GM23248 (cell line): Measurements from ENCODE around the gene DDX23. TPM values are rescaled to one million over a fixed set of nuclear protein-coding genes. Genes with fewer than 3 reads are reported as not detected.
A peak's percentile ranks its signal among the peaks of the same experiment; 100 is the strongest.

Source experiments
- DNase-seq: peaks from one replicate; pipeline ENCODE4 v3.0.0-alpha.2; 2015
- H2AFZ ChIP-seq: fragments of 200-600 bp; sonication (generic); 2 replicates; pipeline ENCODE4 v1.6.1; 2016; ENCODE audit warnings: antibody characterized with exemption
- H3F3A ChIP-seq: fragments of 200-600 bp; sonication (generic); 2 replicates; pipeline ENCODE4 v1.6.1; 2016; ENCODE audit warnings: mild to moderate bottlenecking, antibody characterized with exemption, mixed run types; ENCODE audit not compliant: insufficient read depth
- H3K27ac ChIP-seq: fragments of 200-600 bp; sonication (generic); 2 replicates; pipeline ENCODE4 v1.5.1; 2016; ENCODE audit warnings: mild to moderate bottlenecking
- H3K27me3 ChIP-seq: fragments of 200-600 bp; sonication (generic); replicated peaks from 2 replicates; pipeline ENCODE4 v1.6.1; 2016; ENCODE audit warnings: mild to moderate bottlenecking; ENCODE audit not compliant: insufficient read depth
- H3K36me3 ChIP-seq: fragments of 200-600 bp; sonication (generic); 2 replicates; pipeline ENCODE4 v1.6.1; 2016; ENCODE audit warnings: low read depth, mild to moderate bottlenecking
- H3K4me1 ChIP-seq: fragments of 200-600 bp; sonication (generic); 2 replicates; pipeline ENCODE4 v1.6.1; 2016; ENCODE audit warnings: mild to moderate bottlenecking; ENCODE audit not compliant: insufficient read depth
- H3K4me2 ChIP-seq: fragments of 200-600 bp; sonication (generic); one replicate; pipeline ENCODE4 v1.6.1; 2016; ENCODE audit warnings: mild to moderate bottlenecking; ENCODE audit not compliant: unreplicated experiment
- H3K4me3 ChIP-seq: fragments of 200-600 bp; sonication (generic); 2 replicates; pipeline ENCODE4 v1.5.1; 2016; ENCODE audit warnings: mild to moderate bottlenecking
- H3K79me2 ChIP-seq: fragments of 200-600 bp; sonication (generic); 2 replicates; pipeline ENCODE4 v1.6.1; 2016; ENCODE audit warnings: mild to moderate bottlenecking; ENCODE audit not compliant: insufficient read depth
- H3K9ac ChIP-seq: fragments of 200-600 bp; sonication (generic); 2 replicates; pipeline ENCODE4 v1.6.1; 2016; ENCODE audit warnings: mild to moderate bottlenecking
- H3K9me2 ChIP-seq: fragments of 200-600 bp; sonication (generic); 2 replicates; pipeline ENCODE4 v1.6.1; 2016; ENCODE audit warnings: mixed run types, mild to moderate bottlenecking, moderate library complexity; ENCODE audit not compliant: insufficient read depth
- H3K9me3 ChIP-seq: fragments of 200-600 bp; sonication (generic); one replicate; pipeline ENCODE4 v1.6.1; 2017; ENCODE audit warnings: low read depth
- H4K20me1 ChIP-seq: fragments of 200-600 bp; sonication (generic); 2 replicates; pipeline ENCODE4 v1.6.0; 2016; ENCODE audit not compliant: insufficient read depth
- EZH2 ChIP-seq: fragments of 200-600 bp; sonication (generic); IDR thresholded peaks from 2 replicates; pipeline ENCODE4 v1.6.1; 2018; ENCODE audit warnings: antibody characterized with exemption, mild to moderate bottlenecking; ENCODE audit not compliant: insufficient read depth, poor library complexity, severe bottlenecking
- EZH2phosphoT487 ChIP-seq: fragments of 200-600 bp; sonication (generic); IDR thresholded peaks from 2 replicates; pipeline ENCODE4 v1.6.1; 2018; ENCODE audit warnings: antibody characterized with exemption, moderate library complexity, mild to moderate bottlenecking, low read depth; ENCODE audit not compliant: insufficient read depth
- WGBS, 2 experiments: methylation state at CpG; one replicate each; pipeline ENCODE4 v1.1.6; 2015 to 2017; ENCODE audit warnings: low lambda C conversion rate in 2 of 2, low coverage in 1 of 2; ENCODE audit errors: missing lambda C conversion rate in 2 of 2; 5-methylcytosine and 5-hydroxymethylcytosine counted together
- in situ Hi-C: fragments of 300-500 bp; cut with MboI; formaldehyde crosslinking; loops from 2 replicates; pipeline ENCODE4 v1.15.0; 2020
- polyA plus RNA-seq: library from polyadenylated mRNA; unstranded; fragments of >200 nt; fragmentation: Nextera tagmentation; extraction: Ambion mirVana; gene quantifications from 2 replicates; pipeline ENCODE4 v1.2.1, GENCODE V29; 2016
- total RNA-seq: library from RNA; depleted of rRNA; stranded (reverse); fragments of >200 nt; shearing (Covaris generic); gene quantifications from 2 replicates; pipeline ENCODE4 v1.2.3, GENCODE V29; 2014; rRNA removed

Gene DDX23
- total RNA-seq, result 56.5 and 61.0 TPM in 2 replicates
- polyA plus RNA-seq, result 32.1 and 34.2 TPM in 2 replicates

GRCh38 chr12:48851883-48852733 is at the start of gene DDX23:
TSS of gene DDX23 (minus strand) at chr12:48852163. CDS start at chr12:48845782, 6,381 bp downstream.
- in situ Hi-C loops, result no loop called here
- 0 to 1% methylated on average over 49 to 53 of the region's 53 CpGs for WGBS, 2 experiments
- H3K27me3 ChIP-seq, result no peaks in the 10 kb centered on the region
- peaks cover 12% of the 10 kb centered on the region for H3K4me1 ChIP-seq
- peaks cover 49% of the 10 kb centered on the region for H3K79me2 ChIP-seq
- peak within 1 kb of the TSS; percentile 94 for H3K9ac ChIP-seq
- no peaks in the 10 kb centered on the region for H3K9me2 ChIP-seq
- H3F3A ChIP-seq, result no peaks in the 10 kb centered on the region
- no peak for TF ChIP-seq EZH2
- TF ChIP-seq EZH2phosphoT487, result no peak
- peak; percentile 99 for DNase-seq
- H3K27ac ChIP-seq, result peak within 1 kb of the TSS; percentile 47
- H3K4me3 ChIP-seq, result peak within 1 kb of the TSS; percentile 90
- no peaks in the 10 kb centered on the region for H4K20me1 ChIP-seq
- peak within 1 kb of the TSS; percentile 94 for H2AFZ ChIP-seq
- no peaks in the 10 kb centered on the region for H3K9me3 ChIP-seq
- H3K36me3 ChIP-seq, result no peaks in the 10 kb centered on the region
- peak within 1 kb of the TSS; percentile 99 for H3K4me2 ChIP-seq

DNA sequence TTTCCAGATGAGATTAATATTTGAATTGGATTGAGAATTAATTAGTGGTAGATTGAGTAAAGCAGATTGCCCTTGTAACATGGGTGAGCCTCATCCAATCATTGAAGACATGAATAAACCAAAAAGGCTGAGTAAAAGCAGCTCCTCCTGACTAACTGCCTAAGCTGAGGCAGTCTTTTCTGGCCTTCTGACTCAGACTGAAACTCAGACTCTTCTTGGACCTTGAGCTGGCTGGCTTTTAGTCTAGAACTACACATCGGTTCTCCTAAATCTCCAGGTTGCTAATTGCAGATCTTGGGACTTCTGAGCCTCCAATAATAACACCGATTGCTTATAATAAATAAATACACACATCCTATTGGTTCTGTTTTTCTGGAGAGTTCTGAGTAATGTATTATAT is 49.3 kb upstream of the DDX23 start:
- H3K27me3 ChIP-seq, result no peaks in the 10 kb centered on the region; the same call in 1 of the 2 replicates
- no peaks in the 10 kb centered on the region for H3K9me2 ChIP-seq
- in situ Hi-C loops, result no loop called here
- no peak overlapping the region for H3K9ac ChIP-seq
- no peaks in the 10 kb centered on the region for H4K20me1 ChIP-seq
- no peaks in the 10 kb centered on the region for H3K79me2 ChIP-seq
- H3F3A ChIP-seq, result 0 out of 2 replicates have a peak, but pooled peaks cover 9% of the 10 kb centered on the region
- H3K4me1 ChIP-seq, result no peaks in the 10 kb centered on the region
- WGBS, 2 experiments, result 66 to 73% methylated on average over 2 of the region's 2 CpGs
- no peak overlapping the region for H3K4me2 ChIP-seq
- TF ChIP-seq EZH2phosphoT487 (no peak), EZH2 (no peak)
- no peaks in the 10 kb centered on the region for H3K9me3 ChIP-seq
- no peak overlapping the region for H3K27ac ChIP-seq
- H2AFZ ChIP-seq, result no peak overlapping the region
- peak; percentile 80 for DNase-seq
- no peaks in the 10 kb centered on the region for H3K36me3 ChIP-seq
- no peak overlapping the region for H3K4me3 ChIP-seq

DNA sequence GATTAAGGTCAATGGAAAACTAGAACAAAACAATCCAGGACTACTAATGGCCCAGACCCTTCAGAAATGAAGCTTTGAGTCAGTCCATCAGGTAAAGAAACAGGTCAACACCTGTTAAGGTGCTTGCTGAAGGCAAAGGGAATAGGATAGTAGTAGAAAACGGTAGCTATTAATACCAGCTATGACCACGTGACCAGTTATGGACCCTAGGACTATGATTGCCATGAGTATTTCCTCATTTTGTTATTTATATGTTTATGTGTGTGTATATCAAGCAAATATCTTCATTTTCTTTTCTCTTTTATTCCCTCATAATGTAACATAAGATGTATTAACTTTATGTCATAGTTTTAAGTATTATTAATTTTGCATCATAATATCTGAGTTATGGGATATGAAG is 47.7 kb upstream of the DDX23 start:
- TF ChIP-seq EZH2 (no peak), EZH2phosphoT487 (no peak)
- Histone ChIP-seq H3K36me3 (no peaks in the 10 kb centered on the region), H3F3A (0 out of 2 replicates have a peak, but pooled peaks cover 9% of the 10 kb centered on the region), H3K79me2 (no peaks in the 10 kb centered on the region), H3K9me2 (no peaks in the 10 kb centered on the region), H3K27me3 (no peaks in the 10 kb centered on the region; the same call in 1 of the 2 replicates), H2AFZ (no peak overlapping the region), H3K9me3 (no peaks in the 10 kb centered on the region), H3K4me1 (no peaks in the 10 kb centered on the region), H3K4me2 (no peak overlapping the region), H3K27ac (no peak overlapping the region), H4K20me1 (no peaks in the 10 kb centered on the region), H3K9ac (no peak overlapping the region), H3K4me3 (no peak overlapping the region)
- in situ Hi-C loops, result no loop called here
- WGBS, 2 experiments, result 61 to 63% methylated on average over 2 of the region's 2 CpGs
- DNase-seq, result no peak

DNA sequence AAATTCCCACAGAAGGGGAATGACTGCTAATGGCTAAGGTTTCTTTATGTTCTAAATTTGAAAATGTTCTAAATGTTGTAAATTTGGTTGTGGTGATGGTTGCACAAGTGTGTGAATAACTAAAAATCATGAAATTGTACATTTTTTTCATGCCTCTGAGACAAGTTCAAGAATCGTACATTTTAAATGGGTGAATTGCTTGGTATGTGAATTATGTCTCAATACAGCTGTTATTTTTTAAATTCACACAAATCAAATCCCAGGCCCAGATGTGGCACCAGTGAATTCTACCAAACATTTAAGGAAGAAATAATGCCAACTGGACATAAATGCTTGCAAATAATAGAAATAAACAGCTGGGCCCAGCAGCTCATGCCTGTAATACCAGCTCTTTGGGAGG is 42.3 kb upstream of the DDX23 start:
- in situ Hi-C loops, result no loop called here
- Histone ChIP-seq H3K4me1 (peaks cover 3% of the 10 kb centered on the region; the same call in 1 of the 2 replicates), H3K4me2 (no peak overlapping the region), H3K36me3 (no peaks in the 10 kb centered on the region), H3K27me3 (peaks cover 5% of the 10 kb centered on the region; the same call in 1 of the 2 replicates), H4K20me1 (no peaks in the 10 kb centered on the region), H3K9me2 (no peaks in the 10 kb centered on the region), H3K9me3 (no peaks in the 10 kb centered on the region), H2AFZ (no peak overlapping the region), H3K27ac (no peak overlapping the region), H3F3A (no peaks in the 10 kb centered on the region), H3K4me3 (no peak overlapping the region), H3K79me2 (no peaks in the 10 kb centered on the region), H3K9ac (no peak overlapping the region)
- TF ChIP-seq EZH2, result no peak
- no peak for DNase-seq
- 0 to 6% methylated on average over 1 of the region's 1 CpG for WGBS, 2 experiments
